ENCODE measurements around the gene WSCD2. TPM values are rescaled to one million over a fixed set of nuclear protein-coding genes. Genes with fewer than 3 reads are reported as not detected.

WSCD2 gene
- total RNA-seq, 2 experiments from 2014 or later = not detected

DNA sequence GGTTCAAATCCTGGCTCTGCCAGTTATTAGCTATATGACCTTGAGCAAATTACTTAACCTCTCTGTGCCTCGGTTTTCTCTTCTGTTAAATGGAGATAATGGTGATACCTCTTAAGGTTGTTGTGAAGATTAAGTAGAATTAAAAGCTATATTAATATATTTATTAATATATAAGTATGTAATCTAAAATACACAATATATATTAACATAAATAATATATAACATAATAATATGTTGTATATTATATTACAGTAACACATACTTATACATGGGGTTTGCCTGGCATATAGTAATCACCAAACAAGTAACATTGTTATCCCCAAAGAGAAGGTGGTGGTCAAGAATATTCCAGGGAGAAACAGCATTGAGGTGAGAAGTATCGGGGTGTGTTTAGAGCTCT lies 118.0 kb downstream of the WSCD2 start:
- no peak for DNase-seq (ENCODE audit: low spot score)
- CTCF ChIA-PET (ENCODE audit: unreplicated experiment) = no interaction called here
- Histone ChIP-seq H2AFZ (ENCODE audit: low read length) (no peak overlapping the region), H3K4me3 (ENCODE audit: low read depth, low read length, poor library complexity, severe bottlenecking) (no peak overlapping the region), H3K36me3 (ENCODE audit: insufficient read depth, low read length) (no peaks in the 10 kb centered on the region), H3K4me2 (ENCODE audit: low read length) (no peak overlapping the region), H3K79me2 (ENCODE audit: insufficient read depth, low read depth, low read length) (no peaks in the 10 kb centered on the region), H3K9me3 (ENCODE audit: low read length) (no peaks in the 10 kb centered on the region), H3K4me1 (ENCODE audit: insufficient read depth, low read length, poor library complexity, severe bottlenecking) (no peaks in the 10 kb centered on the region), H3K9me2 (ENCODE audit: insufficient read depth, low read length) (no peaks in the 10 kb centered on the region), H3K27ac (ENCODE audit: low read depth, low read length, poor library complexity, severe bottlenecking) (no peak overlapping the region), H4K20me1 (ENCODE audit: insufficient read depth, low read length) (no peaks in the 10 kb centered on the region)
- POLR2A ChIA-PET = no interaction called here
- intact Hi-C loops (cut with micrococcal nuclease; ENCODE audit: unreplicated experiment) = no loop called here
- BruUV-seq (replicated peaks) = no TSS peak
- no peak for TF ChIP-seq EZH2phosphoT487 (IDR thresholded peaks at IDR 0.05; ENCODE audit: borderline replicate concordance, low read depth, low read length)
- TF ChIP-seq, protein P1, sequence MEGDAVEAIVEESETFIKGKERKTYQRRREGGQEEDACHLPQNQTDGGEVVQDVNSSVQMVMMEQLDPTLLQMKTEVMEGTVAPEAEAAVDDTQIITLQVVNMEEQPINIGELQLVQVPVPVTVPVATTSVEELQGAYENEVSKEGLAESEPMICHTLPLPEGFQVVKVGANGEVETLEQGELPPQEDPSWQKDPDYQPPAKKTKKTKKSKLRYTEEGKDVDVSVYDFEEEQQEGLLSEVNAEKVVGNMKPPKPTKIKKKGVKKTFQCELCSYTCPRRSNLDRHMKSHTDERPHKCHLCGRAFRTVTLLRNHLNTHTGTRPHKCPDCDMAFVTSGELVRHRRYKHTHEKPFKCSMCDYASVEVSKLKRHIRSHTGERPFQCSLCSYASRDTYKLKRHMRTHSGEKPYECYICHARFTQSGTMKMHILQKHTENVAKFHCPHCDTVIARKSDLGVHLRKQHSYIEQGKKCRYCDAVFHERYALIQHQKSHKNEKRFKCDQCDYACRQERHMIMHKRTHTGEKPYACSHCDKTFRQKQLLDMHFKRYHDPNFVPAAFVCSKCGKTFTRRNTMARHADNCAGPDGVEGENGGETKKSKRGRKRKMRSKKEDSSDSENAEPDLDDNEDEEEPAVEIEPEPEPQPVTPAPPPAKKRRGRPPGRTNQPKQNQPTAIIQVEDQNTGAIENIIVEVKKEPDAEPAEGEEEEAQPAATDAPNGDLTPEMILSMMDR (conservative IDR thresholded peaks at IDR 0.05; ENCODE audit: low read length) = no peak

DNA sequence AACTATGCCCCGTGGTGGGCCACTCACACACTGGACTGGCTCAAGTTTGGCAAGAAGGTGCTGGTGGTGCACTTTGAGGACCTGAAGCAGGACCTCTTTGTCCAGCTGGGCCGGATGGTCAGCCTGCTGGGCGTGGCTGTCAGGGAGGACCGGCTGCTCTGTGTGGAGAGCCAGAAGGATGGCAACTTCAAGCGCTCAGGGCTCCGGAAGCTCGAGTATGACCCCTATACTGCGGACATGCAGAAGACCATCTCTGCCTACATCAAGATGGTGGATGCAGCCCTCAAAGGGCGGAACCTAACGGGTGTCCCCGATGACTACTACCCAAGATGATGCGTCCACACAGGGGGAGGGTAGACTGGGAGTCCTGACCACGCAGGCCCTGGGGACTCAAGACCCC lies 118.9 kb downstream of the WSCD2 start:
- H3K9me2 ChIP-seq (ENCODE audit: insufficient read depth, low read length) = no peaks in the 10 kb centered on the region
- intact Hi-C loops (cut with micrococcal nuclease; ENCODE audit: unreplicated experiment) = no loop called here
- H2AFZ ChIP-seq (ENCODE audit: low read length) = no peak overlapping the region
- no peak overlapping the region for H3K4me2 ChIP-seq (ENCODE audit: low read length)
- H3K4me3 ChIP-seq (ENCODE audit: low read depth, low read length, poor library complexity, severe bottlenecking) = no peak overlapping the region
- no peak for DNase-seq (ENCODE audit: low spot score)
- H3K9me3 ChIP-seq (ENCODE audit: low read length) = no peaks in the 10 kb centered on the region
- TF ChIP-seq EZH2phosphoT487 (IDR thresholded peaks at IDR 0.05; ENCODE audit: borderline replicate concordance, low read depth, low read length) = no peak
- TF ChIP-seq, protein P1 (conservative IDR thresholded peaks at IDR 0.05; ENCODE audit: low read length) = no peak
- H4K20me1 ChIP-seq (ENCODE audit: insufficient read depth, low read length) = no peaks in the 10 kb centered on the region
- ChIA-PET CTCF (ENCODE audit: unreplicated experiment) (no interaction called here), POLR2A (no interaction called here)
- H3K36me3 ChIP-seq (ENCODE audit: insufficient read depth, low read length) = no peaks in the 10 kb centered on the region
- no TSS peak for BruUV-seq (replicated peaks)
- no peaks in the 10 kb centered on the region for H3K79me2 ChIP-seq (ENCODE audit: insufficient read depth, low read depth, low read length)
- no peak overlapping the region for H3K27ac ChIP-seq (ENCODE audit: low read depth, low read length, poor library complexity, severe bottlenecking)
- no peaks in the 10 kb centered on the region for H3K4me1 ChIP-seq (ENCODE audit: insufficient read depth, low read length, poor library complexity, severe bottlenecking)

DNA sequence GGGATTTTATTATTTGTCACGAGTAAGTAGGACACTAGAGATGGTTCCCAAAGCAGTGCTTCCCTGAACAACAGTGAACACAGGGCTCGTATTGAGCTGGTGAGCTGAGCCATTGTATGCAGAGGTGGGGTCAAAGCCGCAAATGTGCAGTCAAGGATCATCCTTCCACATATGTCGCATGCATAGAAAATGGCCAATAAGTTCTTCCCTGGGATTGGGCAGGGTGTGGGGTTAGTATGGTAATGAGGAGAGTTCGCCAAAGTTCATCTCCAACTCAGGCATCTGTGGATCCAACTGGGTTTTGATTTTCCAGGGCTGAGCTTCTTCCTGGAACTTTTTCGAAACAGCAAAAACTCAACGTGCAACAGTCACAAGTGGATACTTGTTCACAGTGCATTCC lies 123.4 kb downstream of the WSCD2 start:
- Histone ChIP-seq H3K4me1 (ENCODE audit: insufficient read depth, low read length, poor library complexity, severe bottlenecking) (peaks cover 2% of the 10 kb centered on the region), H3K4me3 (ENCODE audit: low read depth, low read length, poor library complexity, severe bottlenecking) (no peak overlapping the region), H2AFZ (ENCODE audit: low read length) (no peak overlapping the region), H4K20me1 (ENCODE audit: insufficient read depth, low read length) (no peaks in the 10 kb centered on the region), H3K9me2 (ENCODE audit: insufficient read depth, low read length) (no peaks in the 10 kb centered on the region), H3K27ac (ENCODE audit: low read depth, low read length, poor library complexity, severe bottlenecking) (no peak overlapping the region), H3K79me2 (ENCODE audit: insufficient read depth, low read depth, low read length) (no peaks in the 10 kb centered on the region), H3K4me2 (ENCODE audit: low read length) (no peak overlapping the region), H3K9me3 (ENCODE audit: low read length) (no peaks in the 10 kb centered on the region), H3K36me3 (ENCODE audit: insufficient read depth, low read length) (no peaks in the 10 kb centered on the region)
- no peak for TF ChIP-seq EZH2phosphoT487 (IDR thresholded peaks at IDR 0.05; ENCODE audit: borderline replicate concordance, low read depth, low read length)
- TF ChIP-seq, protein P1 (conservative IDR thresholded peaks at IDR 0.05; ENCODE audit: low read length) = no peak
- CTCF ChIA-PET (ENCODE audit: unreplicated experiment) = no interaction called here
- DNase-seq (ENCODE audit: low spot score) = no peak
- no TSS peak for BruUV-seq (replicated peaks)
- intact Hi-C loops (cut with micrococcal nuclease; ENCODE audit: unreplicated experiment) = no loop called here
- POLR2A ChIA-PET = no interaction called here
